Liver (tissue), 3 donors: ENCODE data around the gene BRD2.

Experiments used
- EGR1 ChIP-seq, 2 donors: IDR thresholded peaks; 2 replicates each; pipeline ENCODE4 v1.6.1; 2016 to 2018; ENCODE audit warnings: antibody characterized with exemption in 2 of 2, low read depth in 2 of 2
- RAD21 ChIP-seq, 2 donors: IDR thresholded peaks; 2 replicates each; pipeline ENCODE4 v1.6.1; 2016; ENCODE audit warnings: antibody characterized with exemption in 2 of 2, mild to moderate bottlenecking in 2 of 2
- RXRA ChIP-seq, 2 donors: IDR thresholded peaks; 2 replicates each; pipeline ENCODE4 v1.6.1; 2017 to 2018; ENCODE audit warnings: antibody characterized with exemption in 2 of 2, mild to moderate bottlenecking in 1 of 2
- SP1 ChIP-seq: IDR thresholded peaks from 2 replicates; pipeline ENCODE4 v1.6.1; 2018; ENCODE audit warnings: antibody characterized with exemption, mild to moderate bottlenecking
- TF ChIP-seq, protein P1 (sequence below): fragments of 150-350 bp; IDR thresholded peaks from 2 replicates; pipeline ENCODE4 v1.5.1; 2017; ENCODE audit warnings: improper control_type of control experiment, low read depth, low read length; ENCODE audit not compliant: missing input control
- TF ChIP-seq, protein P2 (sequence below): IDR thresholded peaks from 2 replicates; pipeline ENCODE4 v1.6.1; 2016; ENCODE audit warnings: antibody characterized with exemption
- TF ChIP-seq, protein P3 (sequence below): IDR thresholded peaks from 2 replicates; pipeline ENCODE4 v1.6.1; 2016; ENCODE audit warnings: antibody characterized with exemption
- donor health status: healthy.
- donor health status: healthy.

DNA sequence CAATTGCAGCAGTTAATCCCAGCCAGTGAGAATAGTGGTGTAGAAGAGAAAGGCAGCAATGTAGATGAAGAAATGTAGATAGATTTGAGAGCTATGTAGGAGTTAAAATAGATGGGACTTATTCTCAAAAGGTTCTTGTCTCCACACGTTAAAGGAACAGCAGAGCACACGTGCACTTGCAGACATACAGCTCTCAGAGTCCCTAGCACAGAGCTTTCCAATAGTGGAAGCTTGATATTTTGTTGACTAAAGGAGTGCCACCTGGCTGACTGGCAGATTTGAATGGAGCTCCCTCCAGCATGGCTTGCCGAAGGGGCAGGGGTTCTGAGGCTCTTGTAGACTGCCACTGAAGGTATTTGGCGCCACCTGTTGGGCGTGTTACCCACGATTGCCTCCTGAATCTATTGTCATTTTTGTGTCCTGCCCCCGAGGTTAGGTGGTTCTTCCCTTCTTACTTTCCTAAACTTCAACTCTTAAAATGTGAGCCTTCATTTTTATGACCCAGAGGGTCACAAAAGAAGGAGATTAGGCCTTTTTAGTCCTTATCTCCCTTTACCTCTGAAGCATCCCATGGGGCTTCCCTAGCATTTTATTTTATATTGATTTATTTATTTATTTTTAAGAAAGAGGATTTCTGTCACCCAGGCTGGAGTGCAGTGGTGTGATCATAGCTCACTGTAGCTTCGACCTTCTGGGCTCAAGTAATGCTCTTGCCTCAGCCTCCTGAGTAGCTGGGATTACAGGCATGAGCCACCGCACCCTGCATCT is 16.4 kb downstream of the BRD2 start:
- TF ChIP-seq, protein P1, sequence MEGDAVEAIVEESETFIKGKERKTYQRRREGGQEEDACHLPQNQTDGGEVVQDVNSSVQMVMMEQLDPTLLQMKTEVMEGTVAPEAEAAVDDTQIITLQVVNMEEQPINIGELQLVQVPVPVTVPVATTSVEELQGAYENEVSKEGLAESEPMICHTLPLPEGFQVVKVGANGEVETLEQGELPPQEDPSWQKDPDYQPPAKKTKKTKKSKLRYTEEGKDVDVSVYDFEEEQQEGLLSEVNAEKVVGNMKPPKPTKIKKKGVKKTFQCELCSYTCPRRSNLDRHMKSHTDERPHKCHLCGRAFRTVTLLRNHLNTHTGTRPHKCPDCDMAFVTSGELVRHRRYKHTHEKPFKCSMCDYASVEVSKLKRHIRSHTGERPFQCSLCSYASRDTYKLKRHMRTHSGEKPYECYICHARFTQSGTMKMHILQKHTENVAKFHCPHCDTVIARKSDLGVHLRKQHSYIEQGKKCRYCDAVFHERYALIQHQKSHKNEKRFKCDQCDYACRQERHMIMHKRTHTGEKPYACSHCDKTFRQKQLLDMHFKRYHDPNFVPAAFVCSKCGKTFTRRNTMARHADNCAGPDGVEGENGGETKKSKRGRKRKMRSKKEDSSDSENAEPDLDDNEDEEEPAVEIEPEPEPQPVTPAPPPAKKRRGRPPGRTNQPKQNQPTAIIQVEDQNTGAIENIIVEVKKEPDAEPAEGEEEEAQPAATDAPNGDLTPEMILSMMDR = peak; percentile 85
- TF ChIP-seq EGR1 (IDR thresholded peaks at IDR 0.05; ENCODE audit: low read depth in 2 of 2) (no peak), RXRA (IDR thresholded peaks at IDR 0.05) (peak; percentile 9 to 35), RAD21 (IDR thresholded peaks at IDR 0.05) (peak; percentile 96), SP1 (peak; percentile 24)
- TF ChIP-seq, protein P2, sequence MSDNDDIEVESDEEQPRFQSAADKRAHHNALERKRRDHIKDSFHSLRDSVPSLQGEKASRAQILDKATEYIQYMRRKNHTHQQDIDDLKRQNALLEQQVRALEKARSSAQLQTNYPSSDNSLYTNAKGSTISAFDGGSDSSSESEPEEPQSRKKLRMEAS = peak; percentile 19
- TF ChIP-seq, protein P3, sequence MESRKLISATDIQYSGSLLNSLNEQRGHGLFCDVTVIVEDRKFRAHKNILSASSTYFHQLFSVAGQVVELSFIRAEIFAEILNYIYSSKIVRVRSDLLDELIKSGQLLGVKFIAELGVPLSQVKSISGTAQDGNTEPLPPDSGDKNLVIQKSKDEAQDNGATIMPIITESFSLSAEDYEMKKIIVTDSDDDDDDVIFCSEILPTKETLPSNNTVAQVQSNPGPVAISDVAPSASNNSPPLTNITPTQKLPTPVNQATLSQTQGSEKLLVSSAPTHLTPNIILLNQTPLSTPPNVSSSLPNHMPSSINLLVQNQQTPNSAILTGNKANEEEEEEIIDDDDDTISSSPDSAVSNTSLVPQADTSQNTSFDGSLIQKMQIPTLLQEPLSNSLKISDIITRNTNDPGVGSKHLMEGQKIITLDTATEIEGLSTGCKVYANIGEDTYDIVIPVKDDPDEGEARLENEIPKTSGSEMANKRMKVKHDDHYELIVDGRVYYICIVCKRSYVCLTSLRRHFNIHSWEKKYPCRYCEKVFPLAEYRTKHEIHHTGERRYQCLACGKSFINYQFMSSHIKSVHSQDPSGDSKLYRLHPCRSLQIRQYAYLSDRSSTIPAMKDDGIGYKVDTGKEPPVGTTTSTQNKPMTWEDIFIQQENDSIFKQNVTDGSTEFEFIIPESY = no peak
